Stimulated activated CD4-positive, alpha-beta T cell treated with anti-CD3 and anti-CD28 coated beads, Interleukin-1b, Interleukin-23, amount 100 ng/mL, for 48 hours (primary cell): ENCODE measurements around the gene RAP1B.
"Not testable (repeated sequence)": the region's sequence is repeated elsewhere in the genome, so short reads cannot be mapped to it uniquely, and the experiment has no call there.

Experiments
- DNase-seq: peaks from one replicate; pipeline ENCODE4 v3.0.0-alpha.2; 2020

RAP1B gene

GRCh38 chr12:68638171-68638570 is 27.5 kb downstream of the RAP1B start:
- DNase-seq, result no peak

GRCh38 chr12:68638721-68639395 is 28.2 kb downstream of the RAP1B start:
- no peak for DNase-seq

- no peak for DNase-seq
Measured at GRCh38 chr12:68639396-68639767, 28.7 kb downstream of the RAP1B start.

GRCh38 chr12:68641138-68641537 is 30.4 kb downstream of the RAP1B start:
- DNase-seq, result peak; percentile 54

GRCh38 chr12:68646484-68646883 is 35.8 kb downstream of the RAP1B start:
- no peak for DNase-seq

- DNase-seq, result no peak
Measured at GRCh38 chr12:68647507-68647906, 36.8 kb downstream of the RAP1B start.

- no peak for DNase-seq
Measured at GRCh38 chr12:68648179-68648578, 37.5 kb downstream of the RAP1B start.

GRCh38 chr12:68665016-68665569 is 54.4 kb downstream of the RAP1B start:
- DNase-seq, result no peak

- DNase-seq, result no peak
Measured at GRCh38 chr12:68667291-68667690, 56.6 kb downstream of the RAP1B start.

GRCh38 chr12:68667896-68668295 is 57.2 kb downstream of the RAP1B start:
- no peak for DNase-seq

GRCh38 chr12:68671179-68671578 is 60.5 kb downstream of the RAP1B start:
- DNase-seq, result no peak

- no peak for DNase-seq
Measured at GRCh38 chr12:68673788-68674187, 63.1 kb downstream of the RAP1B start.

- DNase-seq, result no peak
Measured at GRCh38 chr12:68674376-68674775, 63.7 kb downstream of the RAP1B start.

- DNase-seq, result peak; percentile 50
Measured at GRCh38 chr12:68675101-68675842, 64.6 kb downstream of the RAP1B start.

- DNase-seq, result not testable (repeated sequence)
Measured at GRCh38 chr12:68676854-68677253, 66.2 kb downstream of the RAP1B start.

GRCh38 chr12:68686262-68686594 is 75.5 kb downstream of the RAP1B start:
- no peak for DNase-seq

- peak; percentile 96 for DNase-seq
Measured at GRCh38 chr12:68686595-68687521, 76.2 kb downstream of the RAP1B start, which contains the start of gene NUP107. Gene NUP107 (plus strand): TSS chr12:68686978. CDS start chr12:68687066, 88 bp downstream.

- no peak for DNase-seq
Measured at GRCh38 chr12:68695454-68695853, 84.8 kb downstream of the RAP1B start.

GRCh38 chr12:68699486-68699885 is 88.8 kb downstream of the RAP1B start:
- DNase-seq, result no peak
